ENCODE measurements around the gene ANKRD30BL.
"Not testable (repeated sequence)": the region's sequence is repeated elsewhere in the genome, so short reads cannot be mapped to it uniquely, and the experiment has no call there.

The ANKRD30BL gene

DNA sequence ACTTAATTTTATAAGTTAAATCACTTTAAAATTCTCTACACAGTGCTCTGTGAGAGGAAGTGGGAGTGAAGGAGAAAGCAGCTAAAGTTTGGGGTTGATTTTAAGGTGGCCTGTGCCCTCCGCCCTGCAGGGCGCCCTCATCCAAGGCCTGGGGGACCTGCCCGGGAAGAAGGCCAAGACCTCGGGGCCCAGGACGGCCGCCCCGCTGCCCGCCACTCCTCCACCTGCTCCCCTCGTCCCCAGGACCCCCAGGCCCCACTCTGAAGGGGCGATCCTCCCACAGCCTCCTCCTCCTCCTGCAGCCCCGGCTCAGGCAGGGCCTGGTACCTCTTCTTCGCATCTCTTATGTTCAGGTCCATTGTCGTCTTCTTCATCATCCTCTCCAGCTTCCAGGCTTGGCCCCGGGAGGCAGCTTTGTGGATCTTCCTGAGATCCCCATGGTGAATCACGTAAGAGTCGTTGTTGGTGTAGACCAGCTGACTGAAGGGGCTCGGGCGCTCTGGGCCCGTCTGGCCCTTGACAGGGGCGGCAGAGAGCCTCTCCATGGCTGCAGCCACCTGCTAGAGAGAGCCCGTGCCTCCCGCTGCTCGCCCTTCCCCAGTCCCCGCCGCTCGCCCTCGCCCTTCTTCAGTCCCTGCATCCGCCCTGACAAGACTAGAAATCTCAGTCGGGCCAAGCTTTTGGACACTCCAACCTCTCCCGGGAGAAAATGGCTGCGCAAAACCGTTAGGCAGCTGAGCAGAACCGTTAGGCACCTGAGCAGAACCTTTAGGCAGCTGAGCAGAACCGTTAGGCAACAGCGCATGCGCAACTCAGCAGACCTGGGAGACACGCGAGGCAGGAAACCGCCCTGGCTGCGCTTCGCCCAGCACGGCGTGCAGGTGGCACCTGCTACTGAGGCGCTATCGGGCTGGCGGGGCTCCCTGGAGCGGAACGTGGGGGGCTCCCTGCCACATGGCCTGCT, at the start of gene ANKRD30BL:
ANKRD30BL (minus strand) TSS at position 792 of the 964 bp plus-strand sequence; CDS start at position 545, 247 bp downstream.
- DNase-seq, result not testable (repeated sequence)

DNA sequence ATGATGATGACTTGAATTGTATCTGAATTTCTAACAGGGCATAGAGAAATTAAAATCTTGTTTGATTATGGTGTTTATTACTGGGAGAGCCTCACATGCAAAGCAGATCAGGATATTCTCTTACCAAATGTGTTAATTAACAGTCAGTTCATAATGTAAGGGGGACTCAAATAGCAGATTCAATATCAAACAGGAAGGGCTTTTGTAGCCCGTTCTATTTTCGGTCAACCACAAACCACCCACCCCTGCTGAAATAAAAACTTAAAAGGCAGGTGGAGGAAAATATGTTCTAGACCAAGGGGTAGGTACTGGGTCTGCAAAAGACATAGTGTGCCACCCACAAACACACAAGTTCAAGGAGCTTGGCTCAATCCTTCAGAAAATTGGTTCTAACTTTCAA, 41.1 kb upstream of the ANKRD30BL start:
- not testable (repeated sequence) for DNase-seq

DNA sequence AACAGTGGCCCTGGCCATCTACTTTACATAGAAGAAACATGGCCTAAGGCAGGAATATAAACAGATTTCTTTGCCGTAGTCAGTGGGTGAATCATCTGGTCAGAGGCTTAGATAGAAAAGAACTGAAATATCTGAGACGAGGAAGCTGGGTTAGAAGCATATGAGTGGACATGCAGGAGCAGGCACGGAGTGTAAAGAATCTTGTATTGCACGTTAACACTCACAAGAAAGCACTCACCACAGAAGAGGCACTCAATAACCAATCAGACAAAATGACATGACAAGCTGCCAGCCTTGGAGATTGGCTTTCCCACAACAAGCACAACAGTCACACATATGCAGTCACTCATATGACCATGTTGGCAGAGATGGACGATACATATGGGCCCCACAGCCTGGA, 31.1 kb upstream of the ANKRD30BL start:
- DNase-seq, result not testable (repeated sequence)

GRCh38 chr2:132167100-132167499, 5.3 kb upstream of the ANKRD30BL start:
- not testable (repeated sequence) for DNase-seq

DNA sequence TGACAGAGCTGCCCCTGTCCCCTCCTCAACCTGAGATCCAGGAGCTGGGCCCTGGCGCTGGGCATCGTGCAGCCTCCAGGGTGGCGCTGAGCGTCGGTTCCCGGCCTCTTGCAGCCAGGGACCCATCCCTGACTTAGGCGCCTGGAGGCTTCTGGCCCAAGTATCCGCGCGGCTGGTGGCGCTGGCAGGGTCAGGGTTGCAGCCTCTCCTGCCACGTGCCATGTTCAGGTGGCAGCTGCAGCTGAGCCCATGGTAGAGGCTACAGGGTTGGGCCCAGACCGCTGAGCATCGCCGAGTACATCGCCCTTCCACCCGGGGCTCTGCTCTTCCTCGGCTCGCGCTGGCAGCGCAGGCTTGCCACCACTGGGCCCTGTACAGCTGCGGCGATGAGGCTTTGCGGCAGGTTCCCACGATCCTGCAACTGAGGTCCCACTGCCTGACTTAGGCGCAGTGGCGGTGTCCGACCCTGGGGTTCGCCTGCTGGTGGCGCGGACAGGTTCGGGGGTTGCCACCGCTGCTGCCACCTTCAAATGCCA, 441 bp upstream of the ANKRD30BL start:
- not testable (repeated sequence) for DNase-seq

DNA sequence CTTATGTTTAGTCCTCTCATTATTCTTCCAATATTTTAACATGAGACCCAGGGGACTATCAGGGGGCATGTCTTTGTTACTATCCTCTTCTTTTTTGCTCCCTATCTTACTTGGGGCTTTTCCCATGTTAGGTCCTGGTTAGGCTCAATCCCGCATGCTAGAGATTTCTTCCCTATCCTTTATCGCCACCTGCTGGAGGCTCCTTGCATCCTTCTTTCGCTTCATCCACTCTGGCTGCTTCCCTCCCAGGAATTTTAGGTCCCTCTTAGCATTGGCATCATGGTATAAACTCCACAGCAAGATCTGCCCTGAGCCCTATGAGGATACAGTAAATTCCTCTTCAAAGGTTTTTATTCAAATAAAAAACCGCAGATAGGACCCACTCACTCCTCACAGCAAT, 15.0 kb downstream of the ANKRD30BL start:
- DNase-seq, result not testable (repeated sequence)
